OCI-LY7 (cell line): ENCODE results near the gene UFC1. TPM values are rescaled to one million over a fixed set of nuclear protein-coding genes. Genes with fewer than 3 reads are reported as not detected.
A peak's percentile ranks its signal among the peaks of the same experiment; 100 is the strongest.

Source experiments
- BruUV-seq: library from RNA; stranded (reverse); fragments of 400-500 nt; replicated peaks from 2 replicates; lab custom pipeline; 2021; lab: Mats Ljungman, UMichigan
- CTCF ChIA-PET: fragments of 300-600 bp; sonication (Branson Sonifier 250); formaldehyde crosslinking; loops from one replicate; lab custom pipeline; 2022; ENCODE audit warnings: antibody characterized with exemption; ENCODE audit not compliant: unreplicated experiment; lab: Charles Lee
- POLR2A ChIA-PET: fragments of 300-600 bp; sonication (Branson Sonifier 250); formaldehyde crosslinking; loops from one replicate; lab custom pipeline; 2022; ENCODE audit warnings: antibody characterized with exemption; lab: Charles Lee
- DNase-seq: peaks from one replicate; pipeline ENCODE4 v3.0.0-alpha.2; 2015; ENCODE audit warnings: low spot score
- H2AFZ ChIP-seq: fragments of 200-600 bp; sonication (generic), shearing (Covaris generic); 2 replicates; pipeline ENCODE4 v1.6.1; 2014; ENCODE audit warnings: mild to moderate bottlenecking, antibody characterized with exemption, low read length, moderate library complexity
- H3K27ac ChIP-seq: fragments of 200-600 bp; sonication (generic); 2 replicates; pipeline ENCODE4 v1.5.1; 2014; ENCODE audit warnings: mixed run types, low read depth, mild to moderate bottlenecking, moderate library complexity, low read length, inconsistent platforms; ENCODE audit not compliant: poor library complexity, severe bottlenecking
- H3K36me3 ChIP-seq: fragments of 200-600 bp; sonication (generic); 2 replicates; pipeline ENCODE4 v1.6.1; 2014; ENCODE audit warnings: mild to moderate bottlenecking, antibody characterized with exemption, low read length, moderate library complexity, mixed read lengths; ENCODE audit not compliant: insufficient read depth
- H3K4me1 ChIP-seq: fragments of 200-600 bp; sonication (generic); 2 replicates; pipeline ENCODE4 v1.5.1; 2014; ENCODE audit warnings: mild to moderate bottlenecking, low read length; ENCODE audit not compliant: insufficient read depth, poor library complexity, severe bottlenecking
- H3K4me2 ChIP-seq: fragments of 200-600 bp; sonication (generic); 2 replicates; pipeline ENCODE4 v1.6.1; 2014; ENCODE audit warnings: mild to moderate bottlenecking, low read length
- H3K4me3 ChIP-seq: fragments of 200-600 bp; sonication (generic); 2 replicates; pipeline ENCODE4 v1.5.1; 2014; ENCODE audit warnings: mild to moderate bottlenecking, low read depth, low read length; ENCODE audit not compliant: poor library complexity, severe bottlenecking
- H3K79me2 ChIP-seq: fragments of 200-600 bp; sonication (generic); 2 replicates; pipeline ENCODE4 v1.6.1; 2016; ENCODE audit warnings: low read depth, mild to moderate bottlenecking, low read length, moderate library complexity, mixed read lengths; ENCODE audit not compliant: insufficient read depth
- H3K9me2 ChIP-seq: fragments of 200-600 bp; sonication (generic); 2 replicates; pipeline ENCODE4 v1.6.1; 2016; ENCODE audit warnings: mild to moderate bottlenecking, low read length, mixed read lengths; ENCODE audit not compliant: insufficient read depth
- H3K9me3 ChIP-seq: fragments of 200-600 bp; sonication (generic); 2 replicates; pipeline ENCODE4 v1.6.1; 2014; ENCODE audit warnings: mild to moderate bottlenecking, mixed run types, low read length, mixed read lengths
- H4K20me1 ChIP-seq: fragments of 200-600 bp; sonication (generic); 2 replicates; pipeline ENCODE4 v1.6.1; 2014; ENCODE audit warnings: mild to moderate bottlenecking, antibody characterized with exemption, low read length, moderate library complexity, mixed read lengths; ENCODE audit not compliant: insufficient read depth
- EZH2phosphoT487 ChIP-seq: fragments of 200-600 bp; sonication (generic); IDR thresholded peaks from 2 replicates; pipeline ENCODE4 v1.6.1; 2018; ENCODE audit warnings: low read depth, borderline replicate concordance, mild to moderate bottlenecking, mixed run types, antibody characterized with exemption, low read length, moderate library complexity, mixed read lengths
- intact Hi-C: fragments of 100-400 bp; cut with micrococcal nuclease; formaldehyde crosslinking; loops from one replicate; pipeline ENCODE4 v1.10.0; 2022; ENCODE audit not compliant: unreplicated experiment
- total RNA-seq, 2 experiments: library from RNA; depleted of rRNA in 1 of 2; stranded (reverse); fragments of >200 nt in 1 of 2; shearing (Covaris generic) in 1 of 2; gene quantifications; 2 replicates each; pipeline ENCODE4 v1.2.3, GENCODE V29; 2014 to 2022
- TF ChIP-seq, protein P1 (sequence below): fragments of 200-600 bp; sonication (generic); conservative IDR thresholded peaks from 2 replicates; pipeline ENCODE4 v1.5.1; 2014; ENCODE audit warnings: mild to moderate bottlenecking, antibody characterized with exemption, low read length, moderate library complexity, mixed read lengths

The UFC1 gene
- total RNA-seq, 2 experiments from 2014 or later = 61.2 to 80.9 TPM

DNA sequence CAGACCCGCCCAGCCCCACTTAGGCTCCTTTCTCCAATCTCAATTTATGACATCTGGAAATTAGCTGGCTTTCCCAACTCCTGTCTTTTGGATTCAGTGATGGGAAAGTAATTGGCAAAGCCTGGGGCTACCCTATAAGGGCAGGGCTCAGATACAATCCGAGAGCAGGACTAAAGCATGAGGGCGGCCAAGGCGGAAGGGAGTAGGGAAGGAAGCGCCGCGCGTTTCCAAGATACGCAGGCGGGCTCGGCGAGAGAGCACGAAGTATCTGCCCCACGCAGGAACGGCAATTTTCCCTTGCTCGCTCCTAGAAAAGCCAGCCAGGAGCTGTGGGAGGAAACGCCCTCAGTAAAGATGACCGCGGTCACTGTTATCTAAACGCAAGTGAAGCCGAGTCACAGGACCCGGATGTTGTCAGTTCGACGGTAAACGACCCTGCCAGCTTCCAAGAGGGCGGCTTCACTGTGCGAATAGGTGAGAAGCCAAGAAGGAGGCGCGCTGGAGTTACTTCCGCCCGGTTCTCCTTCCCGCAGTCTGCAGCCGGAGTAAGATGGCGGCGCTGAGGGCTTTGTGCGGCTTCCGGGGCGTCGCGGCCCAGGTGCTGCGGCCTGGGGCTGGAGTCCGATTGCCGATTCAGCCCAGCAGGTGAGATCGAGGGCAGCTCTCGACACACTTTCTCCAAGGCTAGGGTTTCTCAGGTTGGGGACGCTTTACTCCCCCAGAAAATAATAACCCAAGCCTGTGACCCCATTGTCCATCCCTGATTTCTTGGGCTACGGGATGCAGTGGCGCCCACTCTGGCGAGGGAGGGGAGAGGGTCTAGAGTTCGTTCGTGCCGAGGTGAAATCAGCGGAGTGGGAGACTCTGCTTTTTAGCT, 48.3 kb downstream of the UFC1 start, which contains the start of gene NDUFS2:
TSS of gene NDUFS2 (plus strand) at position 532 of the 877 bp plus-strand sequence. CDS start at position 551, 19 bp downstream.
- peak within 1 kb of the TSS; percentile 94 for H2AFZ ChIP-seq
- no peak for TF ChIP-seq EZH2phosphoT487
- TF ChIP-seq, protein P1, sequence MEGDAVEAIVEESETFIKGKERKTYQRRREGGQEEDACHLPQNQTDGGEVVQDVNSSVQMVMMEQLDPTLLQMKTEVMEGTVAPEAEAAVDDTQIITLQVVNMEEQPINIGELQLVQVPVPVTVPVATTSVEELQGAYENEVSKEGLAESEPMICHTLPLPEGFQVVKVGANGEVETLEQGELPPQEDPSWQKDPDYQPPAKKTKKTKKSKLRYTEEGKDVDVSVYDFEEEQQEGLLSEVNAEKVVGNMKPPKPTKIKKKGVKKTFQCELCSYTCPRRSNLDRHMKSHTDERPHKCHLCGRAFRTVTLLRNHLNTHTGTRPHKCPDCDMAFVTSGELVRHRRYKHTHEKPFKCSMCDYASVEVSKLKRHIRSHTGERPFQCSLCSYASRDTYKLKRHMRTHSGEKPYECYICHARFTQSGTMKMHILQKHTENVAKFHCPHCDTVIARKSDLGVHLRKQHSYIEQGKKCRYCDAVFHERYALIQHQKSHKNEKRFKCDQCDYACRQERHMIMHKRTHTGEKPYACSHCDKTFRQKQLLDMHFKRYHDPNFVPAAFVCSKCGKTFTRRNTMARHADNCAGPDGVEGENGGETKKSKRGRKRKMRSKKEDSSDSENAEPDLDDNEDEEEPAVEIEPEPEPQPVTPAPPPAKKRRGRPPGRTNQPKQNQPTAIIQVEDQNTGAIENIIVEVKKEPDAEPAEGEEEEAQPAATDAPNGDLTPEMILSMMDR = peak; percentile 79
- no TSS peak for BruUV-seq
- H3K79me2 ChIP-seq = peaks cover 4% of the 10 kb centered on the region; the same call in 1 of the 2 replicates
- H3K9me3 ChIP-seq = no peaks in the 10 kb centered on the region
- no peaks in the 10 kb centered on the region for H3K9me2 ChIP-seq
- peak within 1 kb of the TSS; percentile 75 for H3K4me3 ChIP-seq
- H3K4me2 ChIP-seq = peak within 1 kb of the TSS; percentile 64
- intact Hi-C loops = no loop called here
- CTCF ChIA-PET = interaction anchor here (1.0 to 2.4 kb wide), 7 partner anchors 9 to 180 kb away, joined by 3 to 12 read pairs (median 6); partner anchors contain the start of gene TOMM40L
- no peaks in the 10 kb centered on the region for H4K20me1 ChIP-seq
- peaks cover 35% of the 10 kb centered on the region for H3K4me1 ChIP-seq
- POLR2A ChIA-PET = interaction anchor here (0.6 to 2.8 kb wide), 13 partner anchors 9 to 1547 kb away, joined by 3 to 22 read pairs (median 3); partner anchors contain the start of genes FCER1G and TOMM40L
- H3K36me3 ChIP-seq = peaks cover 23% of the 10 kb centered on the region
- peak within 1 kb of the TSS; percentile 57 for H3K27ac ChIP-seq
- peak; percentile 99 for DNase-seq

DNA sequence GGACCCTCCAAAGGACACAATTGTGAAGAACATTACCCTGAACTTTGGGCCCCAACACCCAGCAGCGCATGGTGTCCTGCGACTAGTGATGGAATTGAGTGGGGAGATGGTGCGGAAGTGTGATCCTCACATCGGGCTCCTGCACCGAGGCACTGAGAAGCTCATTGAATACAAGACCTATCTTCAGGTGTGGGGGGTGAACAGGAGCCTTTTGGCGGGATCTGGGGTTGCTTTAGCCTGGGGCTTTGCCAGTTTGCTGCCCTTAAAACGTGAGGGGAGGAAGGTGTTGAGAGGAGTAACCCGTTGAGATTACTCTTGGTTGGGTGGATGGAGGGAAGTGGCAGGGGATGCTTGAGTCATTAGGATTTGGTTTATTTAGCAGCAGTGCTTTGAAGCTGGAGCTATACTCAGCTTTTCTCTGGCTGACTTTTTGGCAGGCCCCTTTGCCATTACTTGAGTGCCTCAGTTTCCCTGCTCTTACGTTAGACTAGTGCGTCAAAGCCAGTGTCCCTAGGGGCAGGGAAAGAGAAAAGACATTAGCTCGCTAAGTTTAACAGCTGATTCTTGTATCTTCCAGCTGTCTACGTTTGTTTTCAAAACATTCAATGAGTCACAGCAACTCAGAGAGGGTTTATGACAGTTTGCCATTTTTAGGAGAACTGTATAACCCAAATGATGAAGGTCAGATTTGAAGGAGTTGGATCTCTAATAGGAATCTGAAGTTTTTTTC, 52.8 kb downstream of the UFC1 start:
- no peaks in the 10 kb centered on the region for H3K9me2 ChIP-seq
- H3K4me2 ChIP-seq = no peak overlapping the region
- no peak overlapping the region for H3K27ac ChIP-seq
- H2AFZ ChIP-seq = no peak overlapping the region
- H3K36me3 ChIP-seq = peaks cover 60% of the 10 kb centered on the region
- no peaks in the 10 kb centered on the region for H3K9me3 ChIP-seq
- BruUV-seq = no TSS peak
- H3K4me3 ChIP-seq = no peak overlapping the region
- peaks cover 31% of the 10 kb centered on the region for H3K4me1 ChIP-seq
- ChIA-PET POLR2A (interaction anchor here (0.7 to 1.7 kb wide), 5 partner anchors 10 to 99 kb away, joined by 3 to 8 read pairs (median 4); partner anchors contain the start of gene TOMM40L), CTCF (no interaction called here)
- DNase-seq = no peak
- H3K79me2 ChIP-seq = peaks cover 4% of the 10 kb centered on the region; the same call in 1 of the 2 replicates
- TF ChIP-seq, protein P1 = no peak
- no peak for TF ChIP-seq EZH2phosphoT487
- intact Hi-C loops = no loop called here
- no peaks in the 10 kb centered on the region for H4K20me1 ChIP-seq
